CD4-positive, alpha-beta T cell treated with Interferon alpha-2 for 1 hour (primary cell): ENCODE measurements around the gene HDAC4.
A peak's percentile ranks its signal among the peaks of the same experiment; 100 is the strongest.

Source experiments
- DNase-seq, 2 donors: peaks; one replicate each; pipeline ENCODE4 v3.0.0-alpha.2; 2020 to 2022

The HDAC4 gene

GRCh38 chr2:239425631-239426030 is 24.8 kb upstream of the HDAC4 start:
- DNase-seq: no peak

DNA sequence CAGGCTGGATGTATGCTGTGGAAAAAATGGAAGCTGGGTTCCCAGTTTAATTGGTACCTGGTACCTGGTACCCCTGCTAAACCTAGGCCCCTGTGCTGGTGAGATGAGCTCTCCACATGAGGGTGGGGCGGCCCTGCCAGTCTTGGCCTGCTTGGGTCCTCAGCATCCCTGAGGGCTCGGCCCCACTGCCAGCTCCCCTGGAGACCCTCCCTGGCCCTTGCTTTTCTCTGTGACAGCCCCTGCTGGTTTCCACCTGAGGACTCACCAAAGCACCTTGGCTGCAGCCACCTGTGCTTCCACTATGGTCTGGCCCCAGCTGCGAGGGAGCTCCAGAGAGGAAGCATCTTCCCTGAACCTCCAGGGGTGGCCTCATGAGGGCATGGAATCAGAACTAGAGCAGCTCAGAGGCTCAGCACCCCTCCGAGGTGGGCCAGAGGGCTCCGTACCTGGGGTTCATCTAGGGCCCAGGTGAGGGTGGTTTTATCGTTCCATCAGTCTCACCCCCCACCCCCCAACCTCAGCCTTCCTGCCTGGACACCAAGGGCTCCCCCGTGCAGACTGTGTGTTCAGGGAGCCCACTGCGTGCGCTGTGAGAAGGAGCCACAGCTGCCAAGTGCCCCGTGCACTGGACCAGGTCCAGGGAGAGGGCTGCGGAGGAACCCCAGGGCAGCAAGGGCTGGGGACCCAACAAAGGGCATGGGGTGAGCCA is 23.7 kb upstream of the HDAC4 start:
- DNase-seq: no peak

- no peak for DNase-seq
These were observed 22.7 kb upstream of the HDAC4 start for GRCh38 chr2:239423551-239423950.

DNA sequence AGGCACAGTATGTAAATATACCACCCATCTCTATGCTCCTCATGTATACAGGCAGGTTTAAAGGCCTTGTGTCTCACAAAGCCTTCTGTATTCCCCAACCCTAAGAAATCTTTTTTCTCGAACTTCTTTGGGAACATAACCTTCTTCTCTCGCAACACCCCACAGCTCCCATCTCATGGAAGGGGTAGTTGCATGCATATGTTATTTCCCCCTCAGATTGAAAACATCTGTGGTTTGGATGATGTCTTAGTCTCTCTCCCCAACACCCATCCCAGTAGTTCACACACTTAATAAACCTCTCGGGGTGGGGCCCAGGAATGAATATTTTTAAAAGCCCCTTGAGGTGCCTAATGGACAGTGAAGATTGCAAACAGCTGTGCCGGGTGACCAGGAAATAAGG is 21.0 kb upstream of the HDAC4 start:
- DNase-seq: no peak

GRCh38 chr2:239420082-239420481 is 19.3 kb upstream of the HDAC4 start:
- no peak for DNase-seq

DNA sequence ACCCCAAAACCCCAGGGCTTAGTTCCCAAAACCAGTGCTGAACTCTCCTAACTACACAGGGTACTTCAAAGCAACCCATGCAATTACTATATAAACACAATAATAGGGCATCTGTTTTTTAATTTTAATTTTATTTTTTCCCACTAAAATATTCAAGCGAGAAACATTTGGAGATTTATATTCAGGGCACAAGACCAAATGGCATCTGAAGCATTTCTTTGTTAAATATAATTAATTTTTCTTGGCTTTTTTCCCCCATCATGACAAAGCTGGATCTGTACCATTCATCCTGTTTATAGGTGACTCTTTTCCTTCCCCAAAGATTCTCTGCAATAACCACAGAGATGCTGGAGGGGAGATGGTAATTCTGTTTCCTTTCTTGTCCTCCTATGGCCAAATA is 18.1 kb upstream of the HDAC4 start:
- no peak for DNase-seq

DNA sequence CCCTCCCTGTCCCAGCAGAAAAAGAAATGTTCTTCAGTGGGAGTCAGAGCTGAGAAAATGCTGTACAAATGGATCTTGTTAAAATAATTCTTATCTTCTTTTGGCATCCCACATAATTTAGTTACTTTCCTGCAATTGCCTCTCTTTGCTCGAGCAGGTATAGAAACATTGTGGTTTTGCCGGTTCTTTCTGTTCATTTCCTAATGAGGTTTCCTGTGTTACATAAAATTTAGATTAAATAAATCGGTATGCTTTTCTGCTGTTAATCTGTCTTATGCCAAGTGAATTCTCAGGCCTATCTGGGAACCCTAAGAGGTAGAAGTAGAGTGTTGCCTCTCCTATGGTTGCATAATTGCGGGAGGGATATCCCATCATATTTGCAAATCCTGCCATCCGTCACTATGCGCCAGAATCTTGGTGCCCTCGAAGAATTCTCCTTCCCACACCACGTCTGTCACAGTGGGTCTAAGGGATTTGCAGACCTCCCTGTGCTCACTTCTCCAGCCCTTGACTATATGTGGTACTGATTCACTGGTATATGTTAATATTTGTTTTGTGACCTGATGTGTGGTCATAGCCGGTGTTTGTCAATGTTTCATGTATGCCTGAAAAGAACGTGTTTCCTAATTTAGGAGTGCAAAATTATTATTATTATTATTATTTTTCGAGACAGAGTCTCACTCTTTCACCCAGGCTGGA is 12.2 kb upstream of the HDAC4 start:
- DNase-seq: no peak

DNA sequence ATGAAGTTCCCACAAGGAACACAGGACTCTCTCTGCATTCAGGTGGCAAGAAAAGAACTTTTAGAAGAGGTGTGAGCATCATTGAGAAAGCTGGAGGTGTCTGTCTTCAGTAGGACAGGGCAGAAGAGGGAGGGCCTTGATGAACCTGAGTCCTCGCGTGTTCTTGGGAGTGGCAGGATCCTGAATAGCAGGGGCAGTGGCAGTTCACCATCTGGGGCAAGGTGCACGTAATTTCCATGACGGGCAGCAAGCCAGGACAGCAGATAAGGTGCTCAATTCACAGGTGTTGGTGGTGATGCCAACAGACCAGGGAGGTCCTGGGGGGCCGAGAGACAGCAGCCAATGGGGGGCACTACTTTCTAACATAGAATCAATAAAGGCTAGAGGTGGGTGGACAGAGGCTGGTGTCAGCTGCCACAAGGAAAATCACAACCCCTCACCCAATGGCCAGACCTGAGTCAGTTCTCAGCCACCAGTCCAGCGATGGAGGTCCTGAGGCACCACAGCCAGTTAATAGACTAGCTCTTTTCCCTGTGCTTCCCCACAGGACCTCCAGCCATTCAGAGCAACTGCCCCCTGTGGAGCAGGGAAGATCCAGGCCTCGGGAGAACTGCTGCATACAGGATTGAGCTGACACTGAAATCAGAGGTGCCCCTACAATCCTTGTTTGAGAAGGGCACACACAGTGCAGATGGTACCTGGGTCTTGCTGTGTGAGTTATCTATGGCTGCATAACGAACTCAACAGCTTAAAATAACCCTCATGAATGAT is 10.9 kb upstream of the HDAC4 start:
- DNase-seq: no peak

DNA sequence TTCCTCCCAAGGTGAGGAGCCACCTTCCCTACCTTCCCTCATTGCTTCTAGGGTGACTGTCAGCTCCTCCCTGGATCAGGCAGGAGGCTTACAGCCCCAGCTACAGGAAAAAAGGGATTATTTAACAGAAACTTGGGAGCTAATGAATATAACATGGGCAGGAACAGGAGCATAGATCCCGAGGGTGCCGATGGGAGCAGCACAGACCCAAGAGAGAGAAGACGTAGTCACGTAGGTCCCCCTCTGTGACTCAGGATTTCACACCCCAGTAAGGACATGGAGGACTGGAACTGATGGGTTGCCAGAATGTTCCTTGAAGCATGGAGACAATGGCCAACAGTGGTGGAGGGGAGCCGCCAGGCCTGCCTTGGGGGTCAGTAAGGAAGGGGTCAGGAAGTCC is 10.3 kb upstream of the HDAC4 start:
- no peak for DNase-seq

DNA sequence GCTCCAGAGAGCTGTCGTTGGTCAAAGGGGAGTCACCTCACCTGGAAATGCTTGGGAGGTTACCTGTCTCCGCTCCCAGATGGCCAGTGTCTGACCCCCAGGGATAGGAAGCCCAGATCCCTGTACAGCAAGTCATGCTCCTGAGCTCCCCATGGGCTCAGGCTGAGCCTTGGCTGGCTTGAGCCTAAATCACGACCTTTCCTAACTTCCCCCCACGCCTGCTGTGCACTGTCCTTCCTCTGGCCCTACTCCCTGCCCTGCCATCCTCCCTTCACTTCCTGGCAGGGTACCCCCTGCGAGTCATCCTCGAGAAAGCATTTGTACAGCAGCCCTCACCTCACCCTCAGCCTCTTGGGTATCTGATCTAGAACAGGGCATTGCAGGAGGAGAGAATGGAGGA is 9.2 kb upstream of the HDAC4 start:
- no peak for DNase-seq

DNA sequence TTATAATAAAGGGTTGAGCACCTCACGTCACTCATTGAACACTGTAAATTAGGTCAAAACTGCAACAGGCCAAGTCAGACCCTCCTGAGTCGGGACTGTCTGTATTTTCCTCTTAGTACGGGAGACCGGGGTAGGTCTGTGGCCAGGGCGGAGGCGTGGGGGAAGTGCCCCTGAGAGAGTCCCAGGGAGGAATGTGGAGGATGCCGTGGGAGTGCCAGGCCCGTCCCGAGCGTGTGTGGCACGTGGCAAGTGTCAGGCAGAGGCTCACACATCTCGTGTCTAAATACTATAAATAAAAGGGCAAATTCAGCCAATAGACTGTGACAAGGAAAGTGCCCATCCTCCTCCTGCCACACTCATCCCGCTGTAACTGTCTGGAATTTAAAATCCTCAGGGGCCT is 6.3 kb upstream of the HDAC4 start:
- no peak for DNase-seq

GRCh38 chr2:239406316-239406995 is 5.6 kb upstream of the HDAC4 start:
- DNase-seq: no peak

- DNase-seq: no peak
These were observed 4.3 kb upstream of the HDAC4 start for GRCh38 chr2:239405071-239405470.

GRCh38 chr2:239402666-239403065 is 1.8 kb upstream of the HDAC4 start:
- DNase-seq: no peak

DNA sequence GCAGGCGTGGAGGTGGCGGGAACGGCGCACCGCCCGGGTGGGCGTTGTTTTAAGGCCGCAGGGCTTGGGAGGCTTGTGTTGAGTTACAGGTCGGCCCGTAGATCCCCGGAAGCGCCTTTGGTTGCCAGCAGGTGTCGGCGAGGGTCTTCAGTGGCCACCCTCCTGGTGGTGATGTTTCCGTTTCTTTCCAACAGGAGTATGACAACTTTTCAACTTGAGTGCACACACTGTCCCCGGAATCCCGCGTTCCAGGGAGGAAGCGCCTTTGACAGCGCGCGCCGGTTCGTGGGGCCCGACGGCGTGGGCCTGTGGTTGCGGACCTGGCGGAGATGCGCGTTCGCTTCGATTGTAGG is 1.0 kb upstream of the HDAC4 start:
- no peak for DNase-seq

DNA sequence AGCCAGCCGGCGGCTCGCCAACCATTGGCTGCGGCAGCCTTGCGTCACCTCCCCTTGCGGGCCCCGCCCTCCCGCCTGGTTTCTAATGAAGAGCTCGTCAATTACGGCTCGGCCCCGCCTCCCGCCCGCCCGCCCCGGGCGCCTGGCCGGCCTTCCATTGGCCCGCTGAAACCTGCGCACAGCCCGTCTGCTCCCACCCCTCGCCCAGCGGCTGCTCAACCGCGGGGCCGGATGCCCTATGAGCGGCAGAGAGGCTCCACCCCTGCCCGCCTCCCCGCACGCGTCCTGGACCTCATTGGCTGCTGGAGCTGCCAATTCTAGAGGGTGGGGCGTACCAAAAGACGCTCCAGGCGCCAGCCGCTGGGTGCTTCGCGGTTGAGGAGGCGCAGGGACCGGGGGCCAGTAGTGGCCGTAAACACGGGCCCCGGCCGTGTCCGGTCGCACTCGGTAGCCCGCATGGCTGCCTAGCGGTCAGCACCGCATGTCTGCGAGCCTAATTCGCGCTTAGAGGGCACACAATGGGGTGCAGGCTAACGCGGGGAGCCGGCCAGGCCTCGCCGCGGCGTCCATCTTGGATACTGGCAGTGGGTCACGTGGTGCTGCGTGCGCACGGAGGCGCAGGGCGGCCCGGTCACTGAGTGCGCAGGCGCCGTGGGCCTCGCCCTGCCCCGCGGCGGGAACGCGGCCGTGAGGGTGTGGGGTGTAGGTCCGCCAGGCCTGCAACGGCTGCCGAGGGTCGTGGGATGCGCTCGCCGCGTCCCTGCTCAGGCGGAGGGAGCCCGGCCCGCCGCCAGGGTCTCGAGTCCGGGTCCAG is 454 bp upstream of the HDAC4 start:
- DNase-seq: peak; percentile 100

- DNase-seq: peak in 1 of 2 donors; percentile 32
These were observed 762 bp downstream of the HDAC4 start for GRCh38 chr2:239399921-239400595.

DNA sequence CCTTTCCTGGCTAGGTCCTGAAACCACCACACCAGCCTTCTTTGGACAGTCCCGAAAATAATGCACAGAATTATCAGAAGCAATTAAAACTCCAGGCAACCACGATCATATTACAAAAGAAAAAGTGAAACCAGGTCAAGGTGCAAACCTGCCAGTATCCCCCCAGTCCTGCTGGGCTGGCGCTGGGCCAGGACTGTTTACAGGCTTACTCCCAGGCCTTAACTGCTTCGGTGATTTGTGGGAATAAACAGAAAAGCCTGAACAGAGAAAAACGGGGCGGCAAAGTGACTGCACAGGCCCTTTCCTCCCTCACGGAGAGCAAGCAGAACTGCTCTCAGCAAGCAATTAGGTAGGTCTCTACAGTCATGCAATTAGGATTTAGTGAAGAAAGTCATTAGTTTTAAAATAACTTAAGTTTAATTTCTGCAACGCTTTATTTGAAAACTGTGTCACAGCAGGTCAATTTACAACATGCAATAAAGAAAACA is 1.3 kb downstream of the HDAC4 start:
- DNase-seq: peak; percentile 28 to 69

- no peak for DNase-seq
These were observed 2.3 kb downstream of the HDAC4 start for GRCh38 chr2:239398521-239398921.

DNA sequence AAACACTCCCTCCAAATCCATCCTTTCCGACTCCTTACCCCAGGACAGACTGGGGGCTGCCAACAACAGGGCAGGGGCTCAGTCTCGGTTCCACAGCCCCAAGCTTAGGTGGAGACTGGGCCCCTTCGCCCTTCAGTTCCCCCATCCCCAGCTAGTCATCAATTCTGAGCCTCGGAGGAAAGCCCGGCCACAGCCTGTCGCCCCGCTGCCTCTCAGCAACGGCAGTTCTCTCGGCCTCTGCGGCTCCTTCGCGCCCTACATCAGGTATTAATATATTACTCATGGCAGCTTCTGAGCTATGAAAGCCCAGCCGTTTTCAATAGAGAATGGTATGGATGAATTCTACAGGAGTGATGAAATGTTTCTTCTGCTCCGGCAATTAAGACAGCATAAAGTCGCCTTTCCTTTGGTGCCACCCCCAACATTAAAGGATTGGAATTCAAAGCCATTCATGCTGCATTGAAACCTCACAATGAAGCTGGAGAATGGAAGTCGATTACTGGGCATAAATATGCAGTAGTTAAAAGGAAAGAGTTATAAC is 2.8 kb downstream of the HDAC4 start:
- no peak for DNase-seq

DNA sequence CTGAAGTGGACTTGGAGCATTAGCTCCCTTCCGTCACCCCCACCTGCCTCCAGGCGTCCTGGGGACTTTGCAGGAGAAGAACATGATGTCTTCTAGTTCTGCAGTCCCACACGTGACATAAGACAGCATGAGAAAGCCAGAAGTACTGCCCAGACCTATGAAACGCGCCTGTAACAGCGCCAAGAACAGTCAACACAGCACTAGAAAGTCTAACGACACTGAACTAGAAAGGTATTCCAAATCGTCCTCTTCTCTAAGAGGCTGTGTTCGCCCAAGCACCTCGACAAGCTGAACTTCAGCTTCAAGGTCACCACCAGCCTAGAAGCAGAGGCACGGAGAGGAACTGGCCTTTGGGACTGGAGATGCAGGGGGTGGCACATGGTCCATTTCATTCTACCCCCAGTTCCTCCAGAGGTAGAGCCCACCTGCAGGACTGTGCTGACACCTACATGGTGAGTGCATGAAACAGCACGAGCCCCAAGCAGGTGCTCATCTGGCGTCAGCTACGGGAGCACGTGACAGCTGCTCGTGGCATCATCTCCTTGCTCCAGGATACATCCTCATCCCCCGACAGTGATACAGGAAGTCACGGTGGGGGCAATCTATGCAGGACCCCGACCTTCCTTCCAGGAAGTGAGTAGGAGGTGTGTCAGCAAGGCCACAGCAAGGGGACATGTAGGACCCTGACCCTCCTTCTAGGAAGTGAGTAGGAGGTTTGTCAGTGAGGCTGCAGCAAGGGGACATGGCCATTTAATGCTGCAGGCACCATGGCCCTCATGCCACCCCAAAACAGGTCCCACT is 3.7 kb downstream of the HDAC4 start:
- DNase-seq: peak; percentile 52 to 56
